HepG2 (cell line): ENCODE results near the gene PKNOX2. TPM values are rescaled to one million over a fixed set of nuclear protein-coding genes. Genes with fewer than 3 reads are reported as not detected.

Experiments
- DZIP1 ChIP-seq: sonication (generic); formaldehyde crosslinking; IDR thresholded peaks from 2 replicates; pipeline ENCODE4 v1.5.0; 2020; ENCODE audit warnings: mild to moderate bottlenecking, missing genetic modification reagents
- MTA1 ChIP-seq: sonication (generic); formaldehyde crosslinking; IDR thresholded peaks from 2 replicates; pipeline ENCODE4 v1.4.0; 2020; ENCODE audit warnings: missing genetic modification reagents, mild to moderate bottlenecking, borderline replicate concordance
- ZBTB40 ChIP-seq, 2 experiments: fragments of 450-650 bp in 1 of 2; sonication (generic) in 1 of 2; formaldehyde crosslinking in 1 of 2; IDR thresholded peaks; 2 replicates each; pipeline versions ENCODE4 v1.6.1 to v1.8.0; 2016 to 2022; ENCODE audit warnings: antibody characterized with exemption in 1 of 2, mild to moderate bottlenecking in 1 of 2, missing genetic modification reagents in 1 of 2
- ZNF207 ChIP-seq: fragments of 450-650 bp; IDR thresholded peaks from 2 replicates; pipeline ENCODE4 v1.6.1; 2016; ENCODE audit warnings: antibody characterized with exemption, borderline replicate concordance
- ZNF407 ChIP-seq: sonication (generic); formaldehyde crosslinking; IDR thresholded peaks from one replicate; pipeline ENCODE4 v1.5.1; 2020; ENCODE audit warnings: mild to moderate bottlenecking, missing genetic modification reagents; ENCODE audit errors: not compliant biosample characterization
- polyA plus RNA-seq, 8 experiments: library from polyadenylated mRNA; depleted of rRNA in 3 of 8; stranded (reverse) in 7 of 8; unstranded in 1 of 8; fragments of >200 nt; fragmentation: Illumina TruSeq in 4 of 8; extraction: Trizol in 4 of 8; gene quantifications; 2 replicates each; pipeline versions ENCODE4 v1.2.1 to v1.2.3, GENCODE V29; 2011 to 2016; ENCODE audit warnings: low read depth in 4 of 8, missing spikeins in 1 of 8, mixed read lengths in 1 of 8; ENCODE audit not compliant: insufficient read depth in 1 of 8
- total RNA-seq, 5 experiments: library from RNA; depleted of rRNA; stranded (reverse); fragments of >200 nt; fragmentation: Illumina TruSeq; extraction: Trizol; gene quantifications; 2 replicates each; pipeline ENCODE4 v1.2.3, GENCODE V29; 2016; ENCODE audit warnings: low read depth in 1 of 5

PKNOX2 gene
- total and polyA plus RNA-seq, 2 of the 13 experiments (the other 11 are each of a cell fraction or from before 2014, with no cell fraction given), result not detected

GRCh38 chr11:125455851-125456250 is 291.3 kb downstream of the PKNOX2 start (continued):
- TF ChIP-seq DZIP1 (CRISPR knock-in tag) (no peak), ZNF407 (CRISPR knock-in tag) (no peak), MTA1 (CRISPR knock-in tag) (no peak), ZNF207 (no peak), ZBTB40 (IDR thresholded peaks at IDR 0.05) (no peak), ZBTB40 (CRISPR knock-in tag; IDR thresholded peaks at IDR 0.05) (no peak)
- TF ChIP-seq, all 625 proteins: peak for 0
